PFSK-1 (cell line): ENCODE data around the gene DCAKD.

Experiments
- POLR2AphosphoS5 ChIP-seq: IDR thresholded peaks from 2 replicates; pipeline ENCODE4 v1.6.1; 2012; ENCODE audit warnings: low read depth, mild to moderate bottlenecking, control low read depth, low read length, moderate library complexity
- REST ChIP-seq, 2 experiments: IDR thresholded peaks; 2 replicates each; pipeline versions ENCODE4 v1.6.1 to v1.8.0; 2011 to 2012; ENCODE audit warnings: low read depth in 2 of 2, low read length in 2 of 2, control low read depth in 1 of 2, inconsistent platforms in 1 of 2, mild to moderate bottlenecking in 1 of 2, moderate library complexity in 1 of 2; ENCODE audit not compliant: insufficient read depth in 1 of 2
- SIN3A ChIP-seq: IDR thresholded peaks from 2 replicates; pipeline ENCODE4 v1.6.1; 2012; ENCODE audit warnings: mild to moderate bottlenecking, low read length, moderate library complexity, borderline replicate concordance; ENCODE audit not compliant: insufficient read depth
- TAF1 ChIP-seq: IDR thresholded peaks from 2 replicates; pipeline ENCODE4 v1.6.1; 2012; ENCODE audit warnings: low read length, control low read depth, borderline replicate concordance; ENCODE audit not compliant: insufficient read depth

GRCh38 chr17:45086391-45086790 lies 35.0 kb upstream of the DCAKD start:
- TF ChIP-seq POLR2AphosphoS5 (no peak), REST (IDR thresholded peaks at IDR 0.05; ENCODE audit: insufficient read depth in 1 of 2, low read depth in 2 of 2, low read length in 2 of 2) (no peak), SIN3A (no peak), TAF1 (no peak)
